ENCODE data around the gene S100P. TPM values are rescaled to one million over a fixed set of nuclear protein-coding genes. Genes with fewer than 3 reads are reported as not detected.

Gene S100P
- total and polyA plus RNA-seq, 2 of the 4 experiments (the other 2 are of a cell fraction) = not detected

GRCh38 chr4:6695660-6696610 is 2.3 kb downstream of the S100P start:
- ChIA-PET CTCF (interaction anchor here (0.6 kb wide), 1 partner anchor 347 kb away, joined by 3 read pairs; a partner anchor contains a TSS), POLR2A (ENCODE audit: unreplicated experiment) (no interaction called here)
- Histone ChIP-seq H2BK15ac (ENCODE audit: low read depth, low read length) (no peak overlapping the region), H2AK9ac (replicated peaks; ENCODE audit: low read depth, low read length, poor library complexity) (peak overlapping the region; percentile 83), H3K79me1 (ENCODE audit: low read depth in 1 of 2, low read length in 2 of 2) (peaks cover 0 to 27% of the 10 kb centered on the region in 2 experiments; a peak in 2 of 4 replicates), H3K4me2 (ENCODE audit: low read depth, low read length) (no peak overlapping the region), H4K5ac (ENCODE audit: low read depth, low read length) (0 out of 2 replicates have a peak overlapping the region, but pooled peaks have one; percentile 20), H3K56ac (ENCODE audit: extremely low read depth, insufficient read depth, low read length) (no peak overlapping the region), H2BK120ac (ENCODE audit: low read depth, low read length) (no peak overlapping the region), H3K4ac (ENCODE audit: low read depth, low read length) (peak overlapping the region; percentile 35; the same call in 1 of the 2 replicates), H3K27me3 (ENCODE audit: control insufficient read depth, insufficient read depth, low read length) (no peaks in the 10 kb centered on the region), H2AK5ac (ENCODE audit: low read depth, low read length) (peak overlapping the region; percentile 49), H3K9me3 (ENCODE audit: control insufficient read depth, insufficient read depth, low read length) (no peaks in the 10 kb centered on the region), H2BK20ac (ENCODE audit: low read depth, low read length) (no peak overlapping the region), H3K23ac (ENCODE audit: low read depth, low read length) (peak overlapping the region; percentile 60; the same call in 1 of the 2 replicates), H4K20me1 (ENCODE audit: insufficient read depth, low read length) (no peaks in the 10 kb centered on the region; the same call in 1 of the 2 replicates), H4K8ac (ENCODE audit: low read depth in 2 of 2, low read length in 2 of 2) (no peak overlapping the region), H3K9me1 (ENCODE audit: insufficient read depth, low read length) (no peaks in the 10 kb centered on the region; the same call in 1 of the 2 replicates), H3K4me3 (ENCODE audit: insufficient read depth, low read depth, low read length) (no peak overlapping the region), H3K27ac (ENCODE audit: insufficient read depth, low read length) (peak overlapping the region; percentile 42), H3K9ac (ENCODE audit: low read depth, low read length) (no peak overlapping the region), H3K4me1 (ENCODE audit: control insufficient read depth, insufficient read depth, low read length) (peaks cover 19% of the 10 kb centered on the region), H3K14ac (replicated peaks; ENCODE audit: low read depth, low read length) (0 out of 2 replicates have a peak overlapping the region, but pooled peaks have one; percentile 6), H3K36me3 (ENCODE audit: control insufficient read depth, insufficient read depth, low read length) (no peaks in the 10 kb centered on the region), H2BK5ac (ENCODE audit: low read depth, low read length, poor library complexity, severe bottlenecking) (peak overlapping the region; percentile 11), H4K91ac (ENCODE audit: insufficient read depth, low read depth, low read length) (peak overlapping the region; percentile 36; the same call in 1 of the 2 replicates), H3K18ac (ENCODE audit: low read depth, low read length) (no peak overlapping the region), H2AFZ (replicated peaks; ENCODE audit: low read length, poor library complexity) (peak overlapping the region; percentile 49)
- DNase-seq (peak; percentile 16), ATAC-seq (ENCODE audit: low read depth) (peak; percentile 50)
- dilution Hi-C loops (cut with HindIII; ENCODE audit: low sequenced_read_pairs, unreplicated experiment) (no loop called here), in situ Hi-C loops (cut with MboI; ENCODE audit: low sequenced_read_pairs) (no loop called here), intact Hi-C loops (cut with micrococcal nuclease) (no loop called here)
- TF ChIP-seq SMC3 (IDR thresholded peaks at IDR 0.05; ENCODE audit: low read depth, low read length) = no peak
- peak; percentile 92 for TF ChIP-seq CEBPB (IDR thresholded peaks at IDR 0.05; ENCODE audit: low read depth, low read length)
- WGBS, 2 experiments (ENCODE audit: extremely low coverage in 2 of 2, insufficient read length in 1 of 2) = 76% methylated on average over 3 of the region's 18 CpGs; no CpG with 5 or more reads in 1 of the 2 experiments
- no TSS peak for BruUV-seq (replicated peaks)
